Activated CD8-positive, alpha-beta memory T cell treated with anti-CD3 and anti-CD28 coated beads for 36 hours (primary cell): ENCODE data around the gene PACRG. TPM values are rescaled to one million over a fixed set of nuclear protein-coding genes. Genes with fewer than 3 reads are reported as not detected.

ENCODE experiments used
- CTCF ChIA-PET: fragments of 350-600 bp; sonication (Branson Sonifier 250); formaldehyde crosslinking; loops from one replicate; lab custom pipeline; 2021; ENCODE audit warnings: antibody characterized with exemption; lab: Charles Lee
- POLR2A ChIA-PET: fragments of 350-600 bp; sonication (Branson Sonifier 250); formaldehyde crosslinking; loops from one replicate; lab custom pipeline; 2021; ENCODE audit warnings: antibody characterized with exemption; lab: Charles Lee
- total RNA-seq, 2 experiments: library from RNA; stranded (reverse); gene quantifications; one replicate each; pipeline ENCODE4 v1.2.3, GENCODE V29; 2021

Gene PACRG
- total RNA-seq, 2 experiments from 2014 or later: not detected

- CTCF ChIA-PET: no interaction called here
- POLR2A ChIA-PET: no interaction called here
Measured at GRCh38 chr6:163324688-163325389, 597.1 kb downstream of the PACRG start.

GRCh38 chr6:163325390-163325784 lies 597.6 kb downstream of the PACRG start:
- POLR2A ChIA-PET: no interaction called here
- CTCF ChIA-PET: no interaction called here

GRCh38 chr6:163327165-163327880 lies 599.5 kb downstream of the PACRG start:
- POLR2A ChIA-PET: no interaction called here
- CTCF ChIA-PET: no interaction called here

GRCh38 chr6:163327921-163328320 lies 600.1 kb downstream of the PACRG start:
- ChIA-PET POLR2A (no interaction called here), CTCF (no interaction called here)

- CTCF ChIA-PET: no interaction called here
- POLR2A ChIA-PET: no interaction called here
Measured at GRCh38 chr6:163328411-163328810, 600.6 kb downstream of the PACRG start.

GRCh38 chr6:163329991-163330390 lies 602.2 kb downstream of the PACRG start:
- ChIA-PET CTCF (no interaction called here), POLR2A (no interaction called here)

- ChIA-PET CTCF (no interaction called here), POLR2A (no interaction called here)
Measured at GRCh38 chr6:163331245-163331644, 603.5 kb downstream of the PACRG start.

- CTCF ChIA-PET: no interaction called here
- POLR2A ChIA-PET: no interaction called here
Measured at GRCh38 chr6:163332575-163332974, 604.8 kb downstream of the PACRG start.

GRCh38 chr6:163333038-163333437 lies 605.3 kb downstream of the PACRG start:
- ChIA-PET POLR2A (no interaction called here), CTCF (no interaction called here)

GRCh38 chr6:163333701-163334663 lies 606.2 kb downstream of the PACRG start:
- CTCF ChIA-PET: no interaction called here
- POLR2A ChIA-PET: no interaction called here

GRCh38 chr6:163335056-163335455 lies 607.3 kb downstream of the PACRG start:
- POLR2A ChIA-PET: no interaction called here
- CTCF ChIA-PET: no interaction called here

- ChIA-PET CTCF (no interaction called here), POLR2A (no interaction called here)
Measured at GRCh38 chr6:163335671-163336545, 608.1 kb downstream of the PACRG start.

GRCh38 chr6:163336961-163337360 lies 609.2 kb downstream of the PACRG start:
- ChIA-PET CTCF (no interaction called here), POLR2A (no interaction called here)

GRCh38 chr6:163337958-163338357 lies 610.2 kb downstream of the PACRG start:
- ChIA-PET POLR2A (no interaction called here), CTCF (no interaction called here)

- ChIA-PET CTCF (no interaction called here), POLR2A (no interaction called here)
Measured at GRCh38 chr6:163338671-163339405, 611.1 kb downstream of the PACRG start.

GRCh38 chr6:163339466-163339865 lies 611.7 kb downstream of the PACRG start:
- ChIA-PET CTCF (no interaction called here), POLR2A (no interaction called here)

GRCh38 chr6:163340201-163340887 lies 612.6 kb downstream of the PACRG start:
- ChIA-PET POLR2A (no interaction called here), CTCF (no interaction called here)
